Activated T-helper 17 cell treated with anti-CD3 and anti-CD28 coated beads, Interleukin-2, amount 50 U/mL, for 72 hours (primary cell): ENCODE data around the gene PKHD1. TPM values are rescaled to one million over a fixed set of nuclear protein-coding genes. Genes with fewer than 3 reads are reported as not detected.

Experiments used
- ATAC-seq: fragments of 150-1000 bp; cut with Tn5 transposase; replicated peaks from 2 replicates; pipeline ENCODE4 v1.10.0; 2021; ENCODE audit warnings: mild to moderate bottlenecking, moderate library complexity
- H3K27ac Mint-ChIP-seq: one replicate; pipeline ENCODE4 v1.8.0; 2022; ENCODE audit warnings: mixed read lengths
- H3K27me3 Mint-ChIP-seq: one replicate; pipeline ENCODE4 v1.8.0; 2022; ENCODE audit warnings: mixed read lengths
- H3K36me3 Mint-ChIP-seq: one replicate; pipeline ENCODE4 v1.8.0; 2022; ENCODE audit warnings: low read depth, mild to moderate bottlenecking, mixed read lengths
- H3K4me1 Mint-ChIP-seq: one replicate; pipeline ENCODE4 v1.8.0; 2022; ENCODE audit warnings: mixed read lengths
- H3K4me3 Mint-ChIP-seq: one replicate; pipeline ENCODE4 v1.8.0; 2022; ENCODE audit warnings: mild to moderate bottlenecking, mixed read lengths
- H3K9me3 Mint-ChIP-seq: one replicate; pipeline ENCODE4 v1.8.0; 2022; ENCODE audit warnings: mixed read lengths
- total RNA-seq, 2 donors: library from RNA; stranded (reverse); gene quantifications; one replicate each; pipeline ENCODE4 v1.2.3, GENCODE V29; 2022

The PKHD1 gene
- total RNA-seq, 2 donors from 2014 or later = 0.19 to 0.24 TPM

GRCh38 chr6:51570168-51570921, 517.1 kb downstream of the PKHD1 start:
- Mint-ChIP-seq H3K27me3 (no peaks in the 10 kb centered on the region), H3K9me3 (peaks cover 3% of the 10 kb centered on the region), H3K4me1 (no peaks in the 10 kb centered on the region), H3K27ac (no peak overlapping the region), H3K36me3 (no peaks in the 10 kb centered on the region), H3K4me3 (no peak overlapping the region)
- no peak for ATAC-seq

GRCh38 chr6:51569594-51569993, 517.8 kb downstream of the PKHD1 start:
- Mint-ChIP-seq H3K4me1 (no peaks in the 10 kb centered on the region), H3K27ac (no peak overlapping the region), H3K9me3 (peaks cover 3% of the 10 kb centered on the region), H3K27me3 (no peaks in the 10 kb centered on the region), H3K4me3 (no peak overlapping the region), H3K36me3 (no peaks in the 10 kb centered on the region)
- no peak for ATAC-seq

- H3K27ac Mint-ChIP-seq = no peak overlapping the region
These were observed 518.6 kb downstream of the PKHD1 start for GRCh38 chr6:51568771-51569170.

GRCh38 chr6:51565472-51565871, 521.9 kb downstream of the PKHD1 start:
- ATAC-seq = no peak
- H3K27ac Mint-ChIP-seq = no peak overlapping the region
- no peaks in the 10 kb centered on the region for H3K27me3 Mint-ChIP-seq
- H3K9me3 Mint-ChIP-seq = peaks cover 4% of the 10 kb centered on the region
- H3K4me3 Mint-ChIP-seq = no peak overlapping the region
- H3K4me1 Mint-ChIP-seq = no peaks in the 10 kb centered on the region
- H3K36me3 Mint-ChIP-seq = no peaks in the 10 kb centered on the region

More at GRCh38 chr6:51568771-51569170, 518.6 kb downstream of the PKHD1 start:
- ATAC-seq = no peak
- no peaks in the 10 kb centered on the region for H3K9me3 Mint-ChIP-seq
- H3K36me3 Mint-ChIP-seq = no peaks in the 10 kb centered on the region
- H3K27me3 Mint-ChIP-seq = no peaks in the 10 kb centered on the region
- no peak overlapping the region for H3K4me3 Mint-ChIP-seq
- no peaks in the 10 kb centered on the region for H3K4me1 Mint-ChIP-seq

Other genes with a start within 250 kb of the PKHD1 start
- gene IL17A, start 98.8 kb upstream of the PKHD1 start, total RNA-seq = 100 to 1,000 TPM in 1 of 2 donors, 10 to 100 TPM in 1; 45.4 to 141 TPM
- 1,000 to 10,000 TPM in 1 of 2 donors, 100 to 1,000 TPM in 1; 295 to 3,317 TPM for gene IL17F, start 156.9 kb upstream of the PKHD1 start, total RNA-seq
- gene MCM3, start 197.1 kb upstream of the PKHD1 start, total RNA-seq = 100 to 1,000 TPM; 141 to 247 TPM